Measurements from ENCODE around the gene DNAJB12.

Gene DNAJB12

DNA sequence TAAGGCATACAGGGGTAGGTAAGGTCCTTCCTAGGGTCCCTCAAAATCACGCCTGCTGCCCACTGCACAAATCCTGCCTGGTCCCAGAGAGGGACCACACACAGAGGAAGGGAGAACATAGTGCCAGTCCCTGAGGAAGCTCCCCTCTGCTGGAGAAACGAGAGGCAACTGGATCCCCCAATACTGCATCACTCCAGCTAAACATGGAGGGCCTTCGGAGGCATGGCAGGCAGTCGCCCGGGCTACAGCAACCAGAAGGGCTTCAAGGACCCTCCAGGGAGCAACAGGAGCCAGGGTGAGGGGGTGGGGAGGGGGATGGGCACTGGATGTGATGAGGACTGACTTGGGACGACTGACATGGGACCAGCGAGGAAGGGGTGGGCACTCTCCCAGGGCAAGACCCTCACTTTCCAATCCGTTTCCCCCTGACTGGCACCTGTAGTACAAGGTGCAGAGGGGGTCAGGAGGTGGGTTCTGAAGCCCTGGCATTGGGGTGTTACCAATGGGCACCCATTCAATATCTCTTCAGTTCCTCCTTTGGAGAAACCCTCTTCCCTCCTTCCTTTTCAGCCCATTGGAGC, 59.3 kb downstream of the DNAJB12 start:
- Histone ChIP-seq H3K9ac (ENCODE audit: low read length) (no peak overlapping the region), H3K27ac (ENCODE audit: low read depth, low read length) (no peak overlapping the region), H3K4me1 (ENCODE audit: insufficient read depth, low read length) (peaks cover 6% of the 10 kb centered on the region), H3K4me3 (ENCODE audit: low read depth in 1 of 2, low read length in 2 of 2) (no peak overlapping the region), H3K36me3 (ENCODE audit: insufficient read depth, low read length) (no peaks in the 10 kb centered on the region), H3K27me3 (ENCODE audit: control insufficient read depth in 1 of 2, insufficient read depth in 2 of 2, low read length in 2 of 2) (no peaks in the 10 kb centered on the region), H3K9me3 (ENCODE audit: low read length) (no peaks in the 10 kb centered on the region)

DNA sequence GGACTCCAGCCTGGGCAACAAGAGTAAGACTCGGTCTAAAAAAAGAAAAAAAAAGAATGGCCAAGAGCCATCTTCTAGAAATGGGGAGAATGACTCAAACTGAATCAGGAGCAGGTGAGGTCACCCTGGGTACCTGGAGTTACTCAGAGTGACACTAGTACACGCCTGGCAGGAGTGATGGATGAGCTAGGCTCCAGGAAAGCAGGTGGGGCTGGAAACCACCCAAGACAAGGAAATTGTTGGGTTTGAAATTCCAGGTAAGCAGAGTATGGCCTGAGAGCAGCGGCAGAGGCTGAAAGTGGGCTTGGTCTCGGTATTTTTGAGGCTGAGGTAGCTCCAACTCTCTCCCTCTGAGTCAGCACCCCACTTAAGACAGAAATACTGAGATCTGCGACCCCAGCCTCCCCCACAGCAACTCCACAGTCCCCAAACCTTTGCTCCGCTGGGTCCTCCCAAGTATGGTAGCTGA, 62.5 kb downstream of the DNAJB12 start:
- H3K4me1 ChIP-seq (ENCODE audit: insufficient read depth, low read length): no peaks in the 10 kb centered on the region
- H3K27ac ChIP-seq (ENCODE audit: low read depth, low read length): no peak overlapping the region
- H3K9me3 ChIP-seq (ENCODE audit: low read length): no peaks in the 10 kb centered on the region
- no peak overlapping the region for H3K4me3 ChIP-seq (ENCODE audit: low read depth in 1 of 2, low read length in 2 of 2)
- H3K9ac ChIP-seq (ENCODE audit: low read length): no peak overlapping the region
- no peaks in the 10 kb centered on the region for H3K27me3 ChIP-seq (ENCODE audit: control insufficient read depth in 1 of 2, insufficient read depth in 2 of 2, low read length in 2 of 2)
- H3K36me3 ChIP-seq (ENCODE audit: insufficient read depth, low read length): no peaks in the 10 kb centered on the region

DNA sequence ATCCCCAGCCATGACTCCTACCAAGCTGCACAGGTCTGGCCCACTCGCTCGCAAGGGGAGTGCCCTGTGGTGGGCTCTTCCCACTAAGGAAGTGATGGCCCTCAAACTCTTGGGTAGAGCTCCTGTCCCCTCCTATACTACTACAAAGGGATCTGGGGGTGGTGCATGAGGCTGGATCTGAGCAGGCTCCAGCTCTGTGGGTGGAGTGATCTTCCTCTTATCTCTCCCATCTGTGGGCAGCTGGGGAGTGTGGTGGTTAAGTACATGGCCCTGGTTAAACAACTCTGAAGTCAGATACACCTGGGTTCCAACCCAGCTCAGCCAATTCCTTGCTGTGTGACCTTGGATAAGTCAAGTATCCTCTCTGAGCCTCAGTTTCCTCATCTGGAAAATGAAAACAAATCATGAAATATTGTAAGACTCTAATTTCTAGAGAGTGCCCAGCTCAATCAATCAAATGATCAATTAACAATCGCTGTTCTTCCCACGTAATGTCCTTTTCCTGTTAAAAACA, 63.6 kb downstream of the DNAJB12 start:
- no peaks in the 10 kb centered on the region for H3K27me3 ChIP-seq (ENCODE audit: control insufficient read depth in 1 of 2, insufficient read depth in 2 of 2, low read length in 2 of 2)

DNA sequence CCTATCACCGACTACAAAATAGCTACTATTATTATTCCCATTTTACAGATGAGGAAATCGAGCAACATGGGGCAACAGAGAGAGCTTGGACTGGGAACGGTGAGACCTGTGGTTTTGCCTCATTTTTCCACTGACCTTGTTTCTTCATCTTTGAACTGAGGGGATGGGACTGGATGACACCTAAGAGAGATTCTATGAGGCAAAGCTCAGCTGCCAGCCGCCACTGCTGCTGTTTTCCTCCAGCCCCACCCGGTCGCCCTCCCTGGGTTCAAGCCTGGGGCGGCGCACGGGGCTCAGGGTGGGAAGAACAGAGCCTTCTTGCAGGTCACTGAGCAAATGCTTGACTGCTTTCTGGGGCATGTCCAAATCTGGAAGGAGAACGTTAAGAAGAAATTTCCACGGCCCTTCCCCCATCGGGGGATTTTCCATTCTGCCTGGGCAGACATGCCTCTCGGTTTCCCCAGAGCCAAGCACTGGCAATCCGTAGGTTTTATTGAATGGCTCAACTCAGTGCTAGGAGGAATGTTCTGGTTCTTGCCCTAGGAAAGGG, 68.7 kb downstream of the DNAJB12 start:
- no peaks in the 10 kb centered on the region for H3K36me3 ChIP-seq (ENCODE audit: insufficient read depth, low read length)
- no peak overlapping the region for H3K4me3 ChIP-seq (ENCODE audit: low read depth in 1 of 2, low read length in 2 of 2)
- H3K9me3 ChIP-seq (ENCODE audit: low read length): no peaks in the 10 kb centered on the region
- H3K27me3 ChIP-seq (ENCODE audit: control insufficient read depth in 1 of 2, insufficient read depth in 2 of 2, low read length in 2 of 2): no peaks in the 10 kb centered on the region
- no peak overlapping the region for H3K9ac ChIP-seq (ENCODE audit: low read length)
- peaks cover 5% of the 10 kb centered on the region for H3K4me1 ChIP-seq (ENCODE audit: insufficient read depth, low read length)
- H3K27ac ChIP-seq (ENCODE audit: low read depth, low read length): no peak overlapping the region

More for the DNA sequence above, 63.6 kb downstream of the DNAJB12 start:
- Histone ChIP-seq H3K4me3 (ENCODE audit: low read depth in 1 of 2, low read length in 2 of 2) (no peak overlapping the region), H3K36me3 (ENCODE audit: insufficient read depth, low read length) (no peaks in the 10 kb centered on the region), H3K27ac (ENCODE audit: low read depth, low read length) (no peak overlapping the region), H3K9ac (ENCODE audit: low read length) (no peak overlapping the region), H3K4me1 (ENCODE audit: insufficient read depth, low read length) (peaks cover 5% of the 10 kb centered on the region), H3K9me3 (ENCODE audit: low read length) (no peaks in the 10 kb centered on the region)

DNA sequence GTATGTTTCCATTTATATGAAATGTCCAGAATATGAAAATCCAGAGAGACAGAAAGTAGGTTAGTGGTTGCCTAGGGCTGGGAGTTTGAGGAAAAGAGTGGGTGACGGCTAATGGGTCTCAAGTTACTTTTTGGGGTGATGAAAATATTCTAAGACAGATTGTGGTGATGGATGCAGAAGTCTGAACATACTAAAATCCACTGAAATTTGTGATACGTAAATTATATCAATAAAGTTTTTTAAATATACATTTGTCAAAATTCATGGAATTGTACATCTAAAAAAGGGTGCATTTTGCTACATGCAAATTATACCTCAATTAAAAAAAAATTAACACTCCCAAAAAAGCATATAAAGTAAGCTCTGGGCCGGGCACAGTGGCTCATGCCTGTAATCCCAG, 71.6 kb downstream of the DNAJB12 start:
- H3K4me1 ChIP-seq (ENCODE audit: insufficient read depth, low read length): peaks cover 5% of the 10 kb centered on the region
- no peaks in the 10 kb centered on the region for H3K36me3 ChIP-seq (ENCODE audit: insufficient read depth, low read length)
- H3K27ac ChIP-seq (ENCODE audit: low read depth, low read length): no peak overlapping the region
- no peak overlapping the region for H3K9ac ChIP-seq (ENCODE audit: low read length)
- H3K27me3 ChIP-seq (ENCODE audit: control insufficient read depth in 1 of 2, insufficient read depth in 2 of 2, low read length in 2 of 2): no peaks in the 10 kb centered on the region
- H3K4me3 ChIP-seq (ENCODE audit: low read depth in 1 of 2, low read length in 2 of 2): no peak overlapping the region
- no peaks in the 10 kb centered on the region for H3K9me3 ChIP-seq (ENCODE audit: low read length)

Measured in muscle layer of colon (tissue), 2 donors.